GM23338 (cell line): ENCODE measurements around the gene AGPAT4. TPM values are rescaled to one million over a fixed set of nuclear protein-coding genes. Genes with fewer than 3 reads are reported as not detected.

Experiments
- ATAC-seq: fragments of 200-7000 bp; cut with Tn5 transposase; 3 replicates; pipeline ENCODE4 v1.9.1; 2020
- DNase-seq: peaks from one replicate; pipeline ENCODE4 v3.0.0-alpha.2; 2015; ENCODE audit warnings: low spot score
- H2AFZ ChIP-seq: fragments of 200-600 bp; sonication (generic); 2 replicates; pipeline ENCODE4 v1.8.0; 2016; ENCODE audit warnings: antibody characterized with exemption, mild to moderate bottlenecking, moderate library complexity
- H3F3A ChIP-seq: fragments of 200-600 bp; sonication (generic); replicated peaks from 2 replicates; pipeline ENCODE4 v1.8.0; 2017; ENCODE audit warnings: antibody characterized with exemption, mixed run types, low read depth
- H3K27ac ChIP-seq: fragments of 200-600 bp; sonication (generic); 2 replicates; pipeline ENCODE4 v1.6.1; 2016; ENCODE audit warnings: low read depth
- H3K27me3 ChIP-seq: fragments of 200-600 bp; sonication (generic); 2 replicates; pipeline ENCODE4 v1.8.0; 2016; ENCODE audit warnings: mild to moderate bottlenecking, mixed run types, moderate library complexity; ENCODE audit not compliant: insufficient read depth
- H3K36me3 ChIP-seq: fragments of 200-600 bp; sonication (generic); 2 replicates; pipeline ENCODE4 v1.8.0; 2016; ENCODE audit warnings: mild to moderate bottlenecking; ENCODE audit not compliant: insufficient read depth
- H3K4me1 ChIP-seq: fragments of 200-600 bp; sonication (generic); 2 replicates; pipeline ENCODE4 v1.8.0; 2016; ENCODE audit warnings: mild to moderate bottlenecking, moderate library complexity; ENCODE audit not compliant: insufficient read depth
- H3K4me2 ChIP-seq: fragments of 200-600 bp; sonication (generic); 2 replicates; pipeline ENCODE4 v1.7.1; 2017; ENCODE audit warnings: mixed run types
- H3K4me3 ChIP-seq: fragments of 200-600 bp; sonication (generic); 2 replicates; pipeline ENCODE4 v1.6.1; 2016; ENCODE audit warnings: mixed run types
- H3K79me2 ChIP-seq: fragments of 200-600 bp; sonication (generic); replicated peaks from 2 replicates; pipeline ENCODE4 v1.8.0; 2017; ENCODE audit warnings: mild to moderate bottlenecking; ENCODE audit not compliant: insufficient read depth
- H3K9me2 ChIP-seq: fragments of 200-600 bp; sonication (generic); 2 replicates; pipeline ENCODE4 v1.8.0; 2017; ENCODE audit not compliant: insufficient read depth
- H4K20me1 ChIP-seq: fragments of 200-600 bp; sonication (generic); replicated peaks from 2 replicates; pipeline ENCODE4 v1.8.0; 2017; ENCODE audit warnings: mild to moderate bottlenecking; ENCODE audit not compliant: insufficient read depth
- H3K27ac Mint-ChIP-seq: 2 replicates; pipeline ENCODE4 v1.8.0; 2020; ENCODE audit warnings: inconsistent platforms, mild to moderate bottlenecking, moderate library complexity, mixed read lengths
- H3K27me3 Mint-ChIP-seq: 3 replicates; pipeline ENCODE4 v1.8.0; 2022; ENCODE audit warnings: low read depth, mild to moderate bottlenecking, moderate library complexity, mixed read lengths, inconsistent platforms; ENCODE audit not compliant: insufficient read depth, poor library complexity
- H3K36me3 Mint-ChIP-seq: 3 replicates; pipeline ENCODE4 v1.8.0; 2021; ENCODE audit warnings: low read depth, mild to moderate bottlenecking, inconsistent platforms, moderate library complexity, mixed read lengths
- H3K4me1 Mint-ChIP-seq: 3 replicates; pipeline ENCODE4 v1.8.0; 2020; ENCODE audit warnings: mild to moderate bottlenecking, inconsistent platforms, mixed read lengths
- H3K4me3 Mint-ChIP-seq: 3 replicates; pipeline ENCODE4 v1.8.0; 2021; ENCODE audit warnings: moderate library complexity, mild to moderate bottlenecking, inconsistent platforms, mixed read lengths
- H3K9me3 Mint-ChIP-seq: 3 replicates; pipeline ENCODE4 v1.8.0; 2020; ENCODE audit warnings: moderate library complexity, mild to moderate bottlenecking, inconsistent platforms, mixed read lengths
- NANOG ChIP-seq: IDR thresholded peaks from 2 replicates; pipeline ENCODE4 v1.6.1; 2016; ENCODE audit warnings: antibody characterized with exemption, borderline replicate concordance
- polyA plus RNA-seq: library from polyadenylated mRNA; unstranded; fragments of >200 nt; fragmentation: Nextera tagmentation; extraction: Ambion mirVana; gene quantifications from 2 replicates; pipeline ENCODE4 v1.2.1, GENCODE V29; 2016
- total RNA-seq: library from RNA; depleted of rRNA; stranded (reverse); fragments of >200 nt; shearing (Covaris generic); gene quantifications from 2 replicates; pipeline ENCODE4 v1.2.3, GENCODE V29; 2014
- TF ChIP-seq, protein P1 (sequence below): fragments of 250-450 bp; sonication (Bioruptor Pico); IDR thresholded peaks from 2 replicates; pipeline ENCODE4 v1.5.0; 2020; ENCODE audit warnings: mild to moderate bottlenecking, moderate library complexity

AGPAT4 gene
- total and polyA plus RNA-seq, 2 experiments from 2014 or later = 8.9 to 19.3 TPM

DNA sequence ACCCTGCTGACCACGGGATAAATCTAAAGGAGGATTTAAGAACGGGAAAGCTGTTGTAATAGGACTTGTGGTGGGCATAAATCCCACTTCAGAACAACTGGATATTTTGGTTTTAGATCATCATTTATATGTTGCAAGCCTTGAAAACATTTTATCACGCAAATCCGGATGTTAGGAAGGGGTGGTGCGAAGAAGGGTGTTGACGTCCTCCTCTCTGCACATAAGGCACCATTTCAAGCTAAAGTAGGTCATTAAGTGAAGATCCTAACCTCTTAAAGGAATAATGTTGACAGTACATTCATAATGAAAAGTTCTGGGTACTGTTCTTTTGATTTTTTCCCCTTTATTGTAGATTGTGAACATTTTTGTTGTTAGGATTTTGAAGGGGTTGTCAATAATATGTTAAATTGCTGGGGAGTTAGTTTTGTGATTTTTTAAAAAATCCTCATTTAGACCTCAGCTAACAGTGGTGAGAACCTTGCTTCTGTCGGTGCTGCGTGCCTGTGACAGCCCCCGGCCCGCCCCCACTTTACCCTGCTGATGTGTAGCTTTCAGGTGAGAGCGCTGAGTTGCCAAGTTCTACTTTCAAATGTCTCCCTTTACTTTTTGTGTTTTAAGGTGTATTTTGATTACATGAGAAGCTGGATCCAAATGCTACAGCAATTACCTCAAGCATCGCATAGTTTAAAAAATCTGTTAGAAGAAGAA lies 193.4 kb downstream of the AGPAT4 start:
- peaks cover 4% of the 10 kb centered on the region; the same call in 2 of the 3 replicates for H3K36me3 Mint-ChIP-seq
- Histone ChIP-seq H3K4me2 (no peak overlapping the region), H3F3A (no peaks in the 10 kb centered on the region), H3K36me3 (peaks cover 15% of the 10 kb centered on the region), H3K79me2 (no peaks in the 10 kb centered on the region), H3K4me3 (no peak overlapping the region), H3K9me2 (no peaks in the 10 kb centered on the region), H3K27me3 (no peaks in the 10 kb centered on the region), H3K27ac (0 out of 2 replicates have a peak overlapping the region, but pooled peaks have one; percentile 39), H2AFZ (no peak overlapping the region), H4K20me1 (peaks cover 9% of the 10 kb centered on the region; the same call in 1 of the 2 replicates), H3K4me1 (no peaks in the 10 kb centered on the region)
- H3K27me3 Mint-ChIP-seq = peaks cover 2% of the 10 kb centered on the region
- no peak overlapping the region for H3K27ac Mint-ChIP-seq
- DNase-seq = no peak
- H3K9me3 Mint-ChIP-seq = no peaks in the 10 kb centered on the region
- no peak for ATAC-seq
- H3K4me1 Mint-ChIP-seq = no peaks in the 10 kb centered on the region
- no peak overlapping the region for H3K4me3 Mint-ChIP-seq
- TF ChIP-seq, protein P1, sequence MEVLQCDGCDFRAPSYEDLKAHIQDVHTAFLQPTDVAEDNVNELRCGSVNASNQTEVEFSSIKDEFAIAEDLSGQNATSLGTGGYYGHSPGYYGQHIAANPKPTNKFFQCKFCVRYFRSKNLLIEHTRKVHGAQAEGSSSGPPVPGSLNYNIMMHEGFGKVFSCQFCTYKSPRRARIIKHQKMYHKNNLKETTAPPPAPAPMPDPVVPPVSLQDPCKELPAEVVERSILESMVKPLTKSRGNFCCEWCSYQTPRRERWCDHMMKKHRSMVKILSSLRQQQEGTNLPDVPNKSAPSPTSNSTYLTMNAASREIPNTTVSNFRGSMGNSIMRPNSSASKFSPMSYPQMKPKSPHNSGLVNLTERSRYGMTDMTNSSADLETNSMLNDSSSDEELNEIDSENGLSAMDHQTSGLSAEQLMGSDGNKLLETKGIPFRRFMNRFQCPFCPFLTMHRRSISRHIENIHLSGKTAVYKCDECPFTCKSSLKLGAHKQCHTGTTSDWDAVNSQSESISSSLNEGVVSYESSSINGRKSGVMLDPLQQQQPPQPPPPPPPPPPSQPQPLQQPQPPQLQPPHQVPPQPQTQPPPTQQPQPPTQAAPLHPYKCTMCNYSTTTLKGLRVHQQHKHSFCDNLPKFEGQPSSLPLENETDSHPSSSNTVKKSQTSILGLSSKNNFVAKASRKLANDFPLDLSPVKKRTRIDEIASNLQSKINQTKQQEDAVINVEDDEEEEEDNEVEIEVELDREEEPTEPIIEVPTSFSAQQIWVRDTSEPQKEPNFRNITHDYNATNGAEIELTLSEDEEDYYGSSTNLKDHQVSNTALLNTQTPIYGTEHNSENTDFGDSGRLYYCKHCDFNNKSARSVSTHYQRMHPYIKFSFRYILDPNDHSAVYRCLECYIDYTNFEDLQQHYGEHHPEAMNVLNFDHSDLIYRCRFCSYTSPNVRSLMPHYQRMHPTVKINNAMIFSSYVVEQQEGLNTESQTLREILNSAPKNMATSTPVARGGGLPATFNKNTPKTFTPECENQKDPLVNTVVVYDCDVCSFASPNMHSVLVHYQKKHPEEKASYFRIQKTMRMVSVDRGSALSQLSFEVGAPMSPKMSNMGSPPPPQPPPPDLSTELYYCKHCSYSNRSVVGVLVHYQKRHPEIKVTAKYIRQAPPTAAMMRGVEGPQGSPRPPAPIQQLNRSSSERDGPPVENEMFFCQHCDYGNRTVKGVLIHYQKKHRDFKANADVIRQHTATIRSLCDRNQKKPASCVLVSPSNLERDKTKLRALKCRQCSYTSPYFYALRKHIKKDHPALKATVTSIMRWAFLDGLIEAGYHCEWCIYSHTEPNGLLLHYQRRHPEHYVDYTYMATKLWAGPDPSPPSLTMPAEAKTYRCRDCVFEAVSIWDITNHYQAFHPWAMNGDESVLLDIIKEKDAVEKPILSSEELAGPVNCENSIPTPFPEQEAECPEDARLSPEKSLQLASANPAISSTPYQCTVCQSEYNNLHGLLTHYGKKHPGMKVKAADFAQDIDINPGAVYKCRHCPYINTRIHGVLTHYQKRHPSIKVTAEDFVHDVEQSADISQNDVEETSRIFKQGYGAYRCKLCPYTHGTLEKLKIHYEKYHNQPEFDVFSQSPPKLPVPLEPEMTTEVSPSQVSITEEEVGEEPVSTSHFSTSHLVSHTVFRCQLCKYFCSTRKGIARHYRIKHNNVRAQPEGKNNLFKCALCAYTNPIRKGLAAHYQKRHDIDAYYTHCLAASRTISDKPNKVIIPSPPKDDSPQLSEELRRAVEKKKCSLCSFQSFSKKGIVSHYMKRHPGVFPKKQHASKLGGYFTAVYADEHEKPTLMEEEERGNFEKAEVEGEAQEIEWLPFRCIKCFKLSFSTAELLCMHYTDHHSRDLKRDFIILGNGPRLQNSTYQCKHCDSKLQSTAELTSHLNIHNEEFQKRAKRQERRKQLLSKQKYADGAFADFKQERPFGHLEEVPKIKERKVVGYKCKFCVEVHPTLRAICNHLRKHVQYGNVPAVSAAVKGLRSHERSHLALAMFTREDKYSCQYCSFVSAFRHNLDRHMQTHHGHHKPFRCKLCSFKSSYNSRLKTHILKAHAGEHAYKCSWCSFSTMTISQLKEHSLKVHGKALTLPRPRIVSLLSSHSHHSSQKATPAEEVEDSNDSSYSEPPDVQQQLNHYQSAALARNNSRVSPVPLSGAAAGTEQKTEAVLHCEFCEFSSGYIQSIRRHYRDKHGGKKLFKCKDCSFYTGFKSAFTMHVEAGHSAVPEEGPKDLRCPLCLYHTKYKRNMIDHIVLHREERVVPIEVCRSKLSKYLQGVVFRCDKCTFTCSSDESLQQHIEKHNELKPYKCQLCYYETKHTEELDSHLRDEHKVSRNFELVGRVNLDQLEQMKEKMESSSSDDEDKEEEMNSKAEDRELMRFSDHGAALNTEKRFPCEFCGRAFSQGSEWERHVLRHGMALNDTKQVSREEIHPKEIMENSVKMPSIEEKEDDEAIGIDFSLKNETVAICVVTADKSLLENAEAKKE (CRISPR knock-in tag) = no peak
- TF ChIP-seq NANOG = no peak
